Astrocyte of the spinal cord (primary cell): ENCODE results near the gene DOCK4.

Experiments used
- DNase-seq: peaks from one replicate; pipeline ENCODE4 v3.0.0; 2011; ENCODE audit warnings: low read depth, low spot score
- H3K4me3 ChIP-seq: 2 replicates; pipeline ENCODE4 v1.5.1; 2011; ENCODE audit warnings: low read depth, mild to moderate bottlenecking, low read length, moderate library complexity
- in situ Hi-C: cut with HindIII; loops from 2 replicates; pipeline ENCODE4 v1.10.0; 2017; ENCODE audit warnings: low sequenced_read_pairs
- TF ChIP-seq, protein P1 (sequence below): IDR thresholded peaks from 2 replicates; pipeline ENCODE4 v1.5.1; 2012; ENCODE audit warnings: low read depth, mild to moderate bottlenecking, low read length, inconsistent platforms

Gene DOCK4

DNA sequence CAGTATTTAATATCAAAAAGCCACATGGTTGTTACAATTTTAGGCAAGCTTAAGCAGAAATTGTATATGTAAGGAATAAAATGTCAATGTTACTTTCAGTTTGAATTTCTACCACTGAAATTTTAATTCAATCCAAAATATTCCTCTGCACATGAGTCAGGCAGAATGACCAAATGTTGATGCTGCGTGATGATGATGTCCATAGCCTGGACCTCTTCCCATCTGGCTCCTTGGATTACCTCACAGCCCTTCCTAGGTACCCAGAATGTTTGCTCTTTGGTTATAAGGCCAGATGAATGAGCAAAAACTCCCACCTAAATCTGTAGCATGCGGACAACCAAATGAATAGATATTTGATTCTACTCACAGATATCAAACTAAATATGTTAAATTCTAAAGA lies 385.6 kb downstream of the DOCK4 start:
- in situ Hi-C loops, result no loop called here
- no peak for DNase-seq
- TF ChIP-seq, protein P1, sequence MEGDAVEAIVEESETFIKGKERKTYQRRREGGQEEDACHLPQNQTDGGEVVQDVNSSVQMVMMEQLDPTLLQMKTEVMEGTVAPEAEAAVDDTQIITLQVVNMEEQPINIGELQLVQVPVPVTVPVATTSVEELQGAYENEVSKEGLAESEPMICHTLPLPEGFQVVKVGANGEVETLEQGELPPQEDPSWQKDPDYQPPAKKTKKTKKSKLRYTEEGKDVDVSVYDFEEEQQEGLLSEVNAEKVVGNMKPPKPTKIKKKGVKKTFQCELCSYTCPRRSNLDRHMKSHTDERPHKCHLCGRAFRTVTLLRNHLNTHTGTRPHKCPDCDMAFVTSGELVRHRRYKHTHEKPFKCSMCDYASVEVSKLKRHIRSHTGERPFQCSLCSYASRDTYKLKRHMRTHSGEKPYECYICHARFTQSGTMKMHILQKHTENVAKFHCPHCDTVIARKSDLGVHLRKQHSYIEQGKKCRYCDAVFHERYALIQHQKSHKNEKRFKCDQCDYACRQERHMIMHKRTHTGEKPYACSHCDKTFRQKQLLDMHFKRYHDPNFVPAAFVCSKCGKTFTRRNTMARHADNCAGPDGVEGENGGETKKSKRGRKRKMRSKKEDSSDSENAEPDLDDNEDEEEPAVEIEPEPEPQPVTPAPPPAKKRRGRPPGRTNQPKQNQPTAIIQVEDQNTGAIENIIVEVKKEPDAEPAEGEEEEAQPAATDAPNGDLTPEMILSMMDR, result no peak
- no peak overlapping the region for H3K4me3 ChIP-seq

DNA sequence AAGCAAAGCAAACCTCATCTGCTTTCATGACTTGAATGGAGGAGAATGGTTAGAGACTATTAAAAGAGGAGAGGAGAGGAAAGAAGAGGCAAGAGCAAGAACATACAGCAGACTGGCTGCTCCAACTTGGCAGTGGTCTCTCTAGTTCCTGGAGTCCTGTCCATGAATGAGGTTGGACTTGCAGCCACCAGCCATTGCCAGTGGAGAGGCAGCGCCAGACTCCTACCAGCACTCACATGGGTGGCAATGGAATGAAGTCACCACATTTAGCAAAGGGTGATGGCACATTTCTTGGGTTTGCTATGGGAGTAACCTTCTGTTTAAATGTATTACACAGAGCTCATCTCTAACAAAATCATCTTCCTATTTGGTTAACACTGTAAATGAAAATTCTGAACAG lies 386.1 kb downstream of the DOCK4 start:
- no peak for DNase-seq
- H3K4me3 ChIP-seq, result no peak overlapping the region
- TF ChIP-seq, protein P1, result no peak
- in situ Hi-C loops, result no loop called here

DNA sequence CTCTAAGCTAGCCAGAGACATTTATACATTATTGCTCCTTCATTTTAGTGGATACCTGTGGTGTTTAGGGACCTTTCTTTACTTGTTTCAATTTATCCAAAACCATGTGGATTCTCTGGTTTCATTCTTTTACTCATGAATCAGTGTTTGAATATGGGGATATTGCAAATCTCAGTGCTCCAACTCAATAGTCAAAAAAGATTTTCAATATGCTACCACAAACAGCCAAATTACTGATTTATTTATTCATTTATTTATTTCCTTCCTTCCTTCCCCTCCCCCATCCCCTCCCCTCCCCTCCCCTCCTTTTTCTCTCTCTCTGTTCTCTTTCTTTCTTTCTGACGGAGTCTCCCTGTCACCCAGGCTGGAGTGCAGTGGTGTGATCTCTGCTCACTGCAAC lies 390.8 kb downstream of the DOCK4 start:
- TF ChIP-seq, protein P1, result no peak
- DNase-seq, result no peak
- H3K4me3 ChIP-seq, result no peak overlapping the region
- in situ Hi-C loops, result no loop called here

DNA sequence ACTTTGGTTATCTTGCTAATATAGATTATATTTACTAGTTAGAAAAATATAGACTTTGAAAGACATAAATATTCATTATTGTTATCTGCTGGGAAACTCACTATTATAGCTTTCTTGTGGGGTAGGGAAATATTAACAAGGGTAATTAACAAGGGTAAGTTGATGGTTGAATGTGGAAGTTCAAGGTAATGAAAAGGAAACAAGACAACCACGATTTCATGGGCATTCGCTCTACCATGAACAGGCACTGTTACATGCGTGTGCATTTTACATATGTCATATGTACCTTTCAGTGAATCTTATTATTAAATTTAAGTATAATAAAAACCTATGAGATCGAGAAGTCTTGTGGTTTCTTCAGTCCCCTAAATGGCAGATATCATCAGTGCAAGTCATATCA lies 392.9 kb downstream of the DOCK4 start:
- H3K4me3 ChIP-seq, result no peak overlapping the region
- TF ChIP-seq, protein P1, result no peak
- DNase-seq, result no peak
- in situ Hi-C loops, result no loop called here

DNA sequence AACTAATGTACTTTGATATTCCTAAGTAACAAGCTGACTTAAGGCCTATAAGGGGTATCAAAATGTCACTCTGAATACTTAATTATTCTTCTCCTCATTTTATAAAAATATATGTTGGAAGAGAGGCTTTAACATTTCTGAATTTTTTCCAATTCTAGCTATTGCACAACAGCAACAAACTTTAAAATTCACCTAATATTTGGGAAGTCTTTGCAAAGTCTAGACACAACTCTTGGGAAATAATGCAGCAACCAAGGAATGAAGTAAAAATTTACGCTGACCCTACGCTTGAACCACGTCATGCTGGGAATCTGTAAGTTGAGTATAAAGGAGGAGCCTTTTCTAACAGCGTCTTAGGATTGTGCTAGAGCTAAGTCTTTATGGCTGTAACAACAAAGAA lies 400.0 kb downstream of the DOCK4 start:
- TF ChIP-seq, protein P1, result no peak
- in situ Hi-C loops, result no loop called here
- H3K4me3 ChIP-seq, result no peak overlapping the region
- no peak for DNase-seq

DNA sequence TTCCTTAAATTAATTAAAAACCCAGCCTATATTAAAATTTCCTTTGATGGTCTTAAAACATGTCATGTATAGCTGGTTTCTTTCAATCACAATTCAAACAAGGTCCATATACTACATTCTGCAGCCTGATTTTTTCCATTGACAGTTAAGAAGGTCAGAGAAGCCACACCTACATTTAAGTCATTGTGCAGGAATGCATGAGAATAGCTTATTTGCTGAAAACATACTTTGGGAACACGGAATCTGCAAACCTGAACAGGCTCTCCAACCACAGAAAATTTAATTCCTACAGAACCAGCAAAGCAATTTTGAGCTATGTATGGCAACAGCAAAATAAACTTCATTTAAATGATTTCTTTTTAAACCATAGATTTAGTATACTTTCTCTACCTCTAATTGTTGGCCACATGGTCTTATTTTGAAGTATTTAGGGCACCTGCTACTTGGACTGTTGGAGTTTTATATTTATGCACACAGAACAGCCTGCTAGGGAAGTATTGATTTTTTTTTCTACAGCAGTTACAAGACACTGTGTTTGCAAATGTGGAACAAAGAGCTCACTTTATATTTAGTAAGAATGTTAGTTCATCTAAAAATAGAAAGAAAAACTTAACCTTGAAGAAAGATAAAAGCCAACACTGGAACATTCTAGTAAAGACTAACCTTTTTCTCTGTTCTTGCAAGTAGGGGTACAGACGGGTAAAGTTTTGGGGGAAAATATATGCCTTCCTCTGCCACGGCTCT lies 403.0 kb downstream of the DOCK4 start:
- DNase-seq, result peak; percentile 40
- no peak overlapping the region for H3K4me3 ChIP-seq
- in situ Hi-C loops, result no loop called here
- TF ChIP-seq, protein P1, result no peak
